NK-92 (cell line): ENCODE measurements around the gene DISC1.

Experiments
- DNase-seq: peaks from one replicate; lab custom pipeline; 2025; ENCODE audit not compliant: unreplicated experiment; lab: John Stamatoyannopoulos, UW

The DISC1 gene

DNA sequence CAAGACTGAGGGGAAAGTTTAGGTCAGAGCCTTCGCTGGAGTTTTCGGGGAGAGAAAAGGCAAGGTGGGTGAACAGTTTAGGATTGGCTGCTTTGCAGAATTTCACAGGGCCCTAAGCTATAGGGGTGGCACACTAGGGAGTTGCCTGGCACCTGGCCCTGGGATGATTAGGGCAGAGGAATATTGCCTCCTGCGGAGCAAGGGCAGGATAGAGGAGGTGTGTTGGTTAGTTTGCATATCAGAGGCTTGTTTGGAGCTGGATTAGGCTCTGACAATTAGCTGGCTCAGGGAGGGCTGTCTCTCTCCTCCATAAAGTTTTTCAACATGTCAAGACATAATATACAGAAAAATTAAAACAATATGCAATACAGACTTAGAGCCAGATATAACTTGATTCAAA lies 436.4 kb downstream of the DISC1 start:
- DNase-seq: no peak

DNA sequence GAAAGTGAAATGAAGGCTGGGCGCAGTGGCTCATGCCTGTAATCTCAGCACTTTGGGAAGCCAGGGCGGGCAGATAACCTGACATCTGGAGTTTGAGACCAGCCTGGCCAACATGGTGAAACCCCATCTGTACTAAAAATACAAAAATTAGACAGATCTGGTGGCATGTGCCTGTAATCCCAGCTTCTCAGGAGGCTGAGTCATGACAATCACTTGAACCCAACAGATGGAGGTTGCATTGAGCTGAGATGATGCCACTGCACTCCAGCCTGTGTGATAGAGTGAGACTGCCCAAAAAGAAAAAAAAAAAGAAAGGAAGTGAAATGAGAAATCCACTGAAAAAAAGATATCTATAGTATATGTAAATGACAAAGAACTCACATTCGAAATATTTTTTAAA lies 439.9 kb downstream of the DISC1 start:
- DNase-seq: no peak

DNA sequence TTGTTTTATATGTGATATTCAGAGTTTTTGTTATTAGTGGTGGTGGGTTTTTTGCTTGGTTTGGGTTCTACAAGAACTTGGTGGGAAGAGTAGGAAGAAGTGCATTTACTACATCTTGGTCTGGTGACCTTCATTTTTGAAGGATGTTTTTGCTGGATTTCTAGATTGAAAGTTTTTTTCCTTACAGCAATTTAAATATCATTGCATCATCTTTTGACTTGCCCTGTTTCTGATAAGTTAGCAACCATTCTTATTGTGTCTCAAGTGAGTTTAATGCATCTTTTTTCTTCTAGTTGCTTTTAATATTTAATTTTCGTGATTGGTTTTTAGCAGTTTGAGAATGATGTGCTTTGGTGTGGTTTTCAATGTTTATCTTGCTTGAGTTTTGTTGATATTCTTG lies 447.7 kb downstream of the DISC1 start:
- no peak for DNase-seq

DNA sequence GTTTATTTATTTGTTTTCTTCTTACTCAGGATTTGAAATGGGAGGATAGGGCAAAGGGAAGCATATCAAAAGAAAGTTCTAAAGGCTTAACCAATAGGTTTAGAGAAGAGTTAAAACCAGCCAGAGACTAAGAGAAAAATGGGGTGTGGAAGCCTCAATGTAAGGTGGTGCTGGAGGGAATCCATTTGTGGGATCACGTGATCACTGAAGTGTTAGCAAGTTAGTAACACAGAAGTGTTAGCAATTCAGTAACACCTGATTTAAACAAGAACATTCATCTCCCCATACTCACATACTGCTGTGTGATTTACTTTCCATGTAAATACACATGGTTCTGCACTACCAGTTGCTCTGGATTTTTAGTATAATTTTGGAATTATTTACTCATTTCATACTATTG lies 451.2 kb downstream of the DISC1 start:
- no peak for DNase-seq

DNA sequence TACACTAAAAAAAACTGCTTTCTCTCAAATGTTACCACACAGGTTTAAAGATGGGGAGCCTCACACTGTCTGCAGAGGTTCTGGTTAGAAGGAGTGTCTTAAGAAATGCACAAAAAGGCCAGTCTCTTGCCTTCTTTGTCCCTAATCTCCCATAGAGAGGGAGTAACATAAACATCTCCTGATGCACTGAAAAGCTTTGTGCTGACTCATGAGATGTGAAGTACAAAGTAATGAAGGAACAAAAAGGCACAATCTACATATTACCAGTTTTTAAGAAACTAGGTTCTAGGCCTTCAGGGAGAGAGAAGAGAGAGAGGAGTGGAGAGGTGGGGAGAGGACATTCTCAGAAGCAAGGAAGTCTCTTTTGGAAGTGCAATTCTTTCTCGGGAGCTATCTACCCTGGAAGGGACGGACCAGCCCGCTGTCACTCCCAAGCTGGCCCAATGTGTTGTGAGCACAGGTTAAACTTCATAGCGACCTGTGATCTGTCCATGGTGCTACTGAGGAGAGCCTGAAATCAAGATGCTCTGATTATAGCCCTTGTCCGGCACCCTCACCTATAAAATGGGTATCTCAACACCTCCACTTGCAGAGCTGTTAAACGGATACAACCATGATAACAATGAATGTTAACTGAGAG lies 458.1 kb downstream of the DISC1 start:
- DNase-seq: no peak

DNA sequence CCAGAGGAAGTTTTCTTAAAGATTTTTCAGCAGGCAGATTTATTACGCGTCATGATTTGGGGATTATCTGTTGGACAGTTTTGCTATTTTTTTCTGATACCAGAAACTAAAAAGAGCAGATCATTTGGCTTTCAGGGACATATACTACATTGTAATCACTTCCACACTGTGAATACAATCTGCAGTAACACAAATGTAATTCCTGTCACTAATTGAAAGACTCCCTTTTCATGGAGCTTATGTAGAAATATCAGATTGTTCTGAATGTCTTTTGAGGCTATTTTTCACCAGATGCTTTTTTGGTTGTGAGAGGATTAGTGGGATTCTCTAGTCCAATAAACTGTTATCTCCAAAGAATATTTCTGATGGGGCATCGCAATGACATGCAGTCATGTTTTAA lies 464.2 kb downstream of the DISC1 start:
- DNase-seq: no peak
